Measurements from ENCODE around the gene NR1H3. TPM values are rescaled to one million over a fixed set of nuclear protein-coding genes. Genes with fewer than 3 reads are reported as not detected.
A peak's percentile ranks its signal among the peaks of the same experiment; 100 is the strongest.

NR1H3 gene
- total and polyA plus RNA-seq, 2 of the 4 experiments (the other 2 are of a cell fraction) = 9.1 to 13.6 TPM

- BruUV-seq (replicated peaks) = no TSS peak
Observed at GRCh38 chr11:47305734-47306483, 48.1 kb downstream of the NR1H3 start.

More at GRCh38 chr11:47305734-47306483, 48.1 kb downstream of the NR1H3 start:
- TF ChIP-seq FOS (IDR thresholded peaks at IDR 0.05; ENCODE audit: low read depth, low read length) (no peak), RAD21 (IDR thresholded peaks at IDR 0.05; ENCODE audit: low read length) (no peak), CEBPB (IDR thresholded peaks at IDR 0.05; ENCODE audit: low read depth, low read length) (no peak), RFX5 (IDR thresholded peaks at IDR 0.05; ENCODE audit: low read depth, low read length) (no peak), BHLHE40 (IDR thresholded peaks at IDR 0.05; ENCODE audit: low read depth, low read length) (no peak), CTCF (conservative IDR thresholded peaks at IDR 0.05; ENCODE audit: low read depth, low read length) (no peak), POLR2A (IDR thresholded peaks at IDR 0.05; ENCODE audit: low read depth, low read length) (no peak), ELK1 (IDR thresholded peaks at IDR 0.05; ENCODE audit: borderline replicate concordance, low read depth, low read length) (no peak), SMC3 (IDR thresholded peaks at IDR 0.05; ENCODE audit: low read depth, low read length) (no peak), CHD1 (IDR thresholded peaks at IDR 0.05; ENCODE audit: low read depth, low read length) (no peak), MAZ (IDR thresholded peaks at IDR 0.05; ENCODE audit: borderline replicate concordance, low read depth, low read length) (no peak), MAFK (IDR thresholded peaks at IDR 0.05; ENCODE audit: low read depth, low read length) (no peak), NFE2L2 (IDR thresholded peaks at IDR 0.05; ENCODE audit: low read depth, low read length) (no peak), USF2 (IDR thresholded peaks at IDR 0.05; ENCODE audit: low read depth, low read length) (no peak), MXI1 (IDR thresholded peaks at IDR 0.05; ENCODE audit: borderline replicate concordance, low read depth, low read length) (no peak)
- H2AK9ac ChIP-seq (replicated peaks; ENCODE audit: low read depth, low read length, poor library complexity) = no peak overlapping the region
- no peak overlapping the region for H2BK5ac ChIP-seq (ENCODE audit: low read depth, low read length, poor library complexity, severe bottlenecking)
- H3K4me3 ChIP-seq (ENCODE audit: insufficient read depth, low read depth, low read length) = no peak overlapping the region
- no peak overlapping the region for H2AK5ac ChIP-seq (ENCODE audit: low read depth, low read length)
- H3K9me1 ChIP-seq (ENCODE audit: insufficient read depth, low read length) = peaks cover 13% of the 10 kb centered on the region; the same call in 1 of the 2 replicates
- peaks cover 32% of the 10 kb centered on the region for H3K36me3 ChIP-seq (ENCODE audit: control insufficient read depth, insufficient read depth, low read length)
- WGBS, 2 experiments (ENCODE audit: extremely low coverage in 2 of 2, insufficient read length in 1 of 2) = 90% methylated on average over 2 of the region's 3 CpGs; no CpG with 5 or more reads in 1 of the 2 experiments
- H4K5ac ChIP-seq (ENCODE audit: low read depth, low read length) = no peak overlapping the region
- no peak overlapping the region for H3K23ac ChIP-seq (ENCODE audit: low read depth, low read length)
- no peak overlapping the region for H4K8ac ChIP-seq (ENCODE audit: low read depth in 2 of 2, low read length in 2 of 2)
- ATAC-seq (ENCODE audit: low read depth) (peak; percentile 27), DNase-seq (no peak)
- peaks cover 0 to 12% of the 10 kb centered on the region in 2 experiments; a peak in 2 of 4 replicates for H3K79me1 ChIP-seq (ENCODE audit: low read depth in 1 of 2, low read length in 2 of 2)
- H3K9ac ChIP-seq (ENCODE audit: low read depth, low read length) = no peak overlapping the region
- H3K4me1 ChIP-seq (ENCODE audit: control insufficient read depth, insufficient read depth, low read length) = no peaks in the 10 kb centered on the region
- dilution Hi-C loops (cut with HindIII; ENCODE audit: low sequenced_read_pairs, unreplicated experiment) (no loop called here), in situ Hi-C loops (cut with MboI; ENCODE audit: low sequenced_read_pairs) (no loop called here), intact Hi-C loops (cut with micrococcal nuclease) (loop anchor here (5.0 kb wide), 1 partner anchor 34 kb away; the partner anchor contains the start of gene MADD)
- H4K91ac ChIP-seq (ENCODE audit: insufficient read depth, low read depth, low read length) = no peak overlapping the region
- no peak overlapping the region for H3K27ac ChIP-seq (ENCODE audit: insufficient read depth, low read length)
- H2BK20ac ChIP-seq (ENCODE audit: low read depth, low read length) = no peak overlapping the region
- H3K27me3 ChIP-seq (ENCODE audit: control insufficient read depth, insufficient read depth, low read length) = no peaks in the 10 kb centered on the region
- H3K18ac ChIP-seq (ENCODE audit: low read depth, low read length) = no peak overlapping the region
- H2BK15ac ChIP-seq (ENCODE audit: low read depth, low read length) = no peak overlapping the region
- no peak overlapping the region for H3K56ac ChIP-seq (ENCODE audit: extremely low read depth, insufficient read depth, low read length)
- H2BK120ac ChIP-seq (ENCODE audit: low read depth, low read length) = no peak overlapping the region
- no peaks in the 10 kb centered on the region for H4K20me1 ChIP-seq (ENCODE audit: insufficient read depth, low read length)
- H3K14ac ChIP-seq (replicated peaks; ENCODE audit: low read depth, low read length) = no peak overlapping the region
- H2AFZ ChIP-seq (replicated peaks; ENCODE audit: low read length, poor library complexity) = no peak overlapping the region
- H3K4ac ChIP-seq (ENCODE audit: low read depth, low read length) = no peak overlapping the region
- no peaks in the 10 kb centered on the region for H3K9me3 ChIP-seq (ENCODE audit: control insufficient read depth, insufficient read depth, low read length)
- H3K4me2 ChIP-seq (ENCODE audit: low read depth, low read length) = no peak overlapping the region
- ChIA-PET POLR2A (ENCODE audit: unreplicated experiment) (no interaction called here), CTCF (interaction anchor here (0.6 kb wide), 1 partner anchor 12 kb away, joined by 5 read pairs; no protein-coding TSS in a partner anchor)
